Smooth muscle cell of the pulmonary artery (primary cell): ENCODE results near the gene CENPVL3. TPM values are rescaled to one million over a fixed set of nuclear protein-coding genes. Genes with fewer than 3 reads are reported as not detected.

Experiments used
- total RNA-seq: library from RNA; depleted of rRNA; stranded (reverse); fragments of >200 nt; gene quantifications from 2 replicates; pipeline ENCODE4 v1.2.3, GENCODE V29; 2014

Gene CENPVL3
- not detected in 2 replicates for total RNA-seq

GRCh38 chrX:51618241-51619155 lies at the start of gene CENPVL3:
CENPVL3 (minus strand) TSS chrX:51618912; CDS start chrX:51618873, 39 bp downstream.

Other genes starting within 250 kb of the CENPVL3 start
- gene NUDT11, start 122.3 kb downstream of the CENPVL3 start, total RNA-seq = 8.1 and 10.2 TPM in 2 replicates
- not detected in 2 replicates for gene CENPVL2, start 63.9 kb upstream of the CENPVL3 start, total RNA-seq
- not detected in 2 replicates for gene CENPVL1, start 91.6 kb upstream of the CENPVL3 start, total RNA-seq
- gene GSPT2, start 124.5 kb upstream of the CENPVL3 start, total RNA-seq = 4.8 and 7.0 TPM in 2 replicates